Nephron progenitor cell (in vitro differentiated cells): Measurements from ENCODE around the gene ZIC1.

Experiments
- DNase-seq: peaks from one replicate; pipeline ENCODE4 v3.0.0; 2021
- H3K27ac Mint-ChIP-seq: 2 replicates; pipeline ENCODE4 v1.8.0; 2021; ENCODE audit warnings: mild to moderate bottlenecking, moderate library complexity, mixed read lengths
- H3K27me3 Mint-ChIP-seq: 2 replicates; pipeline ENCODE4 v1.8.0; 2021; ENCODE audit warnings: mild to moderate bottlenecking, low read depth, mixed read lengths; ENCODE audit not compliant: poor library complexity
- H3K36me3 Mint-ChIP-seq: 2 replicates; pipeline ENCODE4 v1.8.0; 2021; ENCODE audit warnings: low read depth, mixed read lengths
- H3K4me1 Mint-ChIP-seq: 2 replicates; pipeline ENCODE4 v1.8.0; 2021; ENCODE audit warnings: mixed read lengths
- H3K4me3 Mint-ChIP-seq: 2 replicates; pipeline ENCODE4 v1.8.0; 2021; ENCODE audit warnings: mild to moderate bottlenecking, moderate library complexity, mixed read lengths
- H3K9me3 Mint-ChIP-seq: 2 replicates; pipeline ENCODE4 v1.8.0; 2021; ENCODE audit warnings: mild to moderate bottlenecking, moderate library complexity, mixed read lengths
- TF ChIP-seq, protein P1 (sequence below): fragments of 200-600 bp; sonication (generic); IDR thresholded peaks from 2 replicates; pipeline ENCODE4 v1.5.0; 2021; ENCODE audit warnings: antibody characterized with exemption

ZIC1 gene

DNA sequence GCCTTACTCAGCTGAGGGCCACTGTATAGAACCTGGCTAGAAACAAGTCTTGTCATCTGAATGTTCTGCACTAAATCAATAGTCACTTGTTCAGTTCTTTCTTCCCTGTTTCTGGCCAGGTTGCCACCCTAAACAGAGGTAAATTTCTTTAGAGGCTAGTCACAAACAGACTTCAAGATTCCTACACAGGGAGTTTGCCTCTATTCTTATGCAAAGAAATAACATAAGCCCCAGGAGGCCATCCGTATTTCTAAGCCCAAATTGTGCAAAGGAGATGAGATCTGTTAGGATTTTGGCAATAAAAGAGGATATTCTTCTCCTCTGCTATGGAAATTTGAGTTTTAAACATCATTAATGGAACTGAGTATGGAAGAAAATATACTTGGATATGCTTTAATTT, 7.7 kb upstream of the ZIC1 start:
- Mint-ChIP-seq H3K4me1 (peaks cover 48% of the 10 kb centered on the region), H3K36me3 (no peaks in the 10 kb centered on the region), H3K9me3 (no peaks in the 10 kb centered on the region), H3K27me3 (peaks cover 99% of the 10 kb centered on the region), H3K27ac (no peak overlapping the region), H3K4me3 (no peak overlapping the region)
- TF ChIP-seq, protein P1, sequence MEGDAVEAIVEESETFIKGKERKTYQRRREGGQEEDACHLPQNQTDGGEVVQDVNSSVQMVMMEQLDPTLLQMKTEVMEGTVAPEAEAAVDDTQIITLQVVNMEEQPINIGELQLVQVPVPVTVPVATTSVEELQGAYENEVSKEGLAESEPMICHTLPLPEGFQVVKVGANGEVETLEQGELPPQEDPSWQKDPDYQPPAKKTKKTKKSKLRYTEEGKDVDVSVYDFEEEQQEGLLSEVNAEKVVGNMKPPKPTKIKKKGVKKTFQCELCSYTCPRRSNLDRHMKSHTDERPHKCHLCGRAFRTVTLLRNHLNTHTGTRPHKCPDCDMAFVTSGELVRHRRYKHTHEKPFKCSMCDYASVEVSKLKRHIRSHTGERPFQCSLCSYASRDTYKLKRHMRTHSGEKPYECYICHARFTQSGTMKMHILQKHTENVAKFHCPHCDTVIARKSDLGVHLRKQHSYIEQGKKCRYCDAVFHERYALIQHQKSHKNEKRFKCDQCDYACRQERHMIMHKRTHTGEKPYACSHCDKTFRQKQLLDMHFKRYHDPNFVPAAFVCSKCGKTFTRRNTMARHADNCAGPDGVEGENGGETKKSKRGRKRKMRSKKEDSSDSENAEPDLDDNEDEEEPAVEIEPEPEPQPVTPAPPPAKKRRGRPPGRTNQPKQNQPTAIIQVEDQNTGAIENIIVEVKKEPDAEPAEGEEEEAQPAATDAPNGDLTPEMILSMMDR: no peak
- DNase-seq: no peak

DNA sequence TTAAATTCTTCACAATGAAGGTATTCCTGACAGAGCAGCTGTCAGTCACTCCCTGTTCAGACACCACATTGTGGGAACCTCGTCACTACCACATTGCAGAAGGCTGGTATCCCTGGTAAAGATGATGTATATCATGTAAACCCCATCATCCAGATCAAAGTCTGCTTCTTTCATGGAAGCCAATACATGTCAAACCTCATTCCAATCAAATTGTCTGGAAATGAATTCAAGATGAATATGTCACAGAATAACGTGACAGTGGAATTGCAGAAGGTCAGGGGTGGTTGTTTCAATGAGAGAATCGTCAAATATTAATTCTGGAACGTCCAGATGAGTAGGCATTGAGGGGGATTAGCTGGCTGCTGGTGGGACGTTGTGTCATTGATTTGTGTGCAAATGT, 7.0 kb upstream of the ZIC1 start:
- DNase-seq: no peak
- H3K4me1 Mint-ChIP-seq: peaks cover 44% of the 10 kb centered on the region
- no peaks in the 10 kb centered on the region for H3K36me3 Mint-ChIP-seq
- no peak overlapping the region for H3K4me3 Mint-ChIP-seq
- no peak overlapping the region for H3K27ac Mint-ChIP-seq
- TF ChIP-seq, protein P1: no peak
- H3K9me3 Mint-ChIP-seq: no peaks in the 10 kb centered on the region
- peaks cover 99% of the 10 kb centered on the region for H3K27me3 Mint-ChIP-seq

DNA sequence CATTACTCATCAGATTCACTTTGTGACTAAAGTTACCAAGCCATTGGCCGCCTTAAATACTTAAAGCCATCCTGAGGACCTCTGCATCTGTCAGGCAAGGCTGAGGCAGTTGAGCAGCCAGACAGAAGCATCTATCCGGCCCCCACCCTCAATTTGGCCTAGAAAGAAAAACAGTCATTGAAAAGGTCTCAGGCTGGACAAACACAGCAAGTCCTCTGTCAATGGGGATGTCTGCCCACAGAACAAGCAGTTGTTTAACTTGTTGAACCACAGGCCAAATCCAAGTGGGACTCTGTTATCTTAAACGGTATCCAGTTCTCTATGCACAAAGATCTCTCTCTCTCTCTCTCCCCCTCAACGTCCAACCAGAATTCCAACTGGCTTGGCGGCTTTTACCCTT, 5.7 kb upstream of the ZIC1 start:
- Mint-ChIP-seq H3K4me3 (no peak overlapping the region), H3K27me3 (peaks cover 99% of the 10 kb centered on the region), H3K9me3 (no peaks in the 10 kb centered on the region), H3K36me3 (no peaks in the 10 kb centered on the region), H3K27ac (no peak overlapping the region), H3K4me1 (peaks cover 42% of the 10 kb centered on the region)
- DNase-seq: no peak
- TF ChIP-seq, protein P1: no peak

DNA sequence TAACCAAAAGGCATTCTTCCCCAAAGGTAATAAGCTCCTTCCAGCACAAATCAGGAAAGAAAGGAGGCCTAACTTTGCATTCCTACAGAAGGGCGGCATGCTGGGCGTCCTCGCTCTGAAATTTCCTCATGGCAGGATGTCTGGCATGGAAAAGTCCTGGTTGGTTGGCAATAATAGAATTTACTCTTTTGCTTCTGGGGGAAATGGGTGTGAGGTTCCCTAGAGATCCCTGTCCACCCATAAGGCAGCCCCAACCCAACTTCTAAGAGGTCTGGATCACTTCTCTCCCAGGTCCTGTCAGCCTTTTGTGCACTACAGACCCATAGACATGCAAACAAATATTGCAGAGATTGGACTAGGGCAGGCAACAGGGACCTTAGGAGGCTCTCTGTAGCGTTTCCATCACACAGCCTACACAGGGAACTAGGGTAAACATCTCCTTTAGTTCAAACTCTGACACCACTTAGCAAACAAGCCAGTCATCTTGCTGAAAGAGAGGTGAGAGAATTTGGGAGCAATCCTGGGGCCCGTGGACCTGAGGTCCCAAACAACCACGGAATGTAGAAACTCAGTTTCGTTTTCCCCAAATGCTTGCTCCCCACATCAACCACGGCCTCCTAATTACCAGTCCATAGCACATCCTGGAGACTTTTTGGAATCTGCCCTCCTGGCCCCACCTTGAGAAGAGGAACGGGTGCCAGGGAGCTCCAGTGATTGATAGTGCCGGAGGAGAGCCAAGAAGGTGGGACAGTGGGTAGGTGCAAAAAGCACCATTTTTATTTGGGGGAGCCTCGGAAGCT, 5.0 kb upstream of the ZIC1 start:
- no peak overlapping the region for H3K27ac Mint-ChIP-seq
- H3K4me3 Mint-ChIP-seq: no peak overlapping the region
- no peak for DNase-seq

DNA sequence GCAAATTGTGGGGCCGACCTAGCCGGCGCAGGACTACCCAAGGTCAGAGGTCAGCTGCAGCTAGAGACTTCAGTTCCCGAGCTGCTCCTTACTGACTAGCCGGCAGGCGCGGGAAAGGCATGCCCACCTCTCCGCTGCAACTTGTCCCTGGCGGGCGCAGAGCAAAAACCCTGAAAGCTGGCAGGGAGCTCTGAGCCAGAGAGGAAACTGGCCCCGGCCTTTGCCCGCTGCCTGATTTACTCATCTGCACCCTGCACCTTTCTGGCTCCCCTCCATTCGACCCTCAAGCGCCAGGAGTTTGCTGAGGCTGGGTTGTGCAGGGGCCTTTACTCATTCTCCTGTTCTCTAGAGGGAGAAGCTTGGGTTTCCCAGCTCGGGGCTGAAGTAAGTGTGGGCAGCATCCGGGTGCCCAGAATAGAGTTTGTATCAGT, 4.3 kb upstream of the ZIC1 start:
- H3K27me3 Mint-ChIP-seq: peaks cover 99% of the 10 kb centered on the region
- peaks cover 47% of the 10 kb centered on the region for H3K4me1 Mint-ChIP-seq
- H3K4me3 Mint-ChIP-seq: peak overlapping the region; percentile 40

More for the DNA sequence above, 5.0 kb upstream of the ZIC1 start:
- H3K4me1 Mint-ChIP-seq: peaks cover 45% of the 10 kb centered on the region
- H3K9me3 Mint-ChIP-seq: no peaks in the 10 kb centered on the region
- H3K27me3 Mint-ChIP-seq: peaks cover 99% of the 10 kb centered on the region
- H3K36me3 Mint-ChIP-seq: no peaks in the 10 kb centered on the region
- TF ChIP-seq, protein P1: no peak

More for the DNA sequence above, 4.3 kb upstream of the ZIC1 start:
- Mint-ChIP-seq H3K9me3 (no peaks in the 10 kb centered on the region), H3K36me3 (no peaks in the 10 kb centered on the region), H3K27ac (no peak overlapping the region)
- no peak for DNase-seq
- TF ChIP-seq, protein P1: no peak
